ACHN (cell line): ENCODE results near the gene NOL4L.
"Not testable (repeated sequence)": the region's sequence is repeated elsewhere in the genome, so short reads cannot be mapped to it uniquely, and the experiment has no call there.

Experiments used
- DNase-seq: peaks from one replicate; pipeline ENCODE4 v3.0.0-alpha.2; 2015
- in situ Hi-C: cut with HindIII; loops from 2 replicates; pipeline ENCODE4 v1.10.0; 2017; ENCODE audit warnings: low sequenced_read_pairs, low pct_ligation_motif_present, low pct_unique_long_range_greater_than_20kb

NOL4L gene

GRCh38 chr20:32415494-32415893 is 169.6 kb downstream of the NOL4L start:
- DNase-seq, result no peak
- in situ Hi-C loops, result no loop called here

- no peak for DNase-seq
- in situ Hi-C loops, result no loop called here
Measured at GRCh38 chr20:32411955-32412706, 173.0 kb downstream of the NOL4L start.

GRCh38 chr20:32407131-32407750 is 177.9 kb downstream of the NOL4L start:
- DNase-seq, in situ Hi-C loops: not testable (repeated sequence)

GRCh38 chr20:32406701-32407100 is 178.4 kb downstream of the NOL4L start:
- in situ Hi-C loops, result no loop called here
- DNase-seq, result no peak

GRCh38 chr20:32404017-32404416 is 181.1 kb downstream of the NOL4L start:
- no peak for DNase-seq
- in situ Hi-C loops, result no loop called here

GRCh38 chr20:32400476-32400875 is 184.7 kb downstream of the NOL4L start:
- in situ Hi-C loops, result no loop called here

GRCh38 chr20:32397567-32398084 is 187.5 kb downstream of the NOL4L start:
- DNase-seq, result no peak
- in situ Hi-C loops, result no loop called here

More at GRCh38 chr20:32400476-32400875, 184.7 kb downstream of the NOL4L start:
- DNase-seq, result no peak

- in situ Hi-C loops, result no loop called here
- DNase-seq, result no peak
Measured at GRCh38 chr20:32396646-32397160, 188.4 kb downstream of the NOL4L start.

GRCh38 chr20:32395066-32395465 is 190.1 kb downstream of the NOL4L start:
- in situ Hi-C loops, result no loop called here
- DNase-seq, result no peak
